Measurements from ENCODE around the gene TET3.

The TET3 gene

GRCh38 chr2:73965053-73965452 is 19.7 kb upstream of the TET3 start:
- DNase-seq: no peak

DNA sequence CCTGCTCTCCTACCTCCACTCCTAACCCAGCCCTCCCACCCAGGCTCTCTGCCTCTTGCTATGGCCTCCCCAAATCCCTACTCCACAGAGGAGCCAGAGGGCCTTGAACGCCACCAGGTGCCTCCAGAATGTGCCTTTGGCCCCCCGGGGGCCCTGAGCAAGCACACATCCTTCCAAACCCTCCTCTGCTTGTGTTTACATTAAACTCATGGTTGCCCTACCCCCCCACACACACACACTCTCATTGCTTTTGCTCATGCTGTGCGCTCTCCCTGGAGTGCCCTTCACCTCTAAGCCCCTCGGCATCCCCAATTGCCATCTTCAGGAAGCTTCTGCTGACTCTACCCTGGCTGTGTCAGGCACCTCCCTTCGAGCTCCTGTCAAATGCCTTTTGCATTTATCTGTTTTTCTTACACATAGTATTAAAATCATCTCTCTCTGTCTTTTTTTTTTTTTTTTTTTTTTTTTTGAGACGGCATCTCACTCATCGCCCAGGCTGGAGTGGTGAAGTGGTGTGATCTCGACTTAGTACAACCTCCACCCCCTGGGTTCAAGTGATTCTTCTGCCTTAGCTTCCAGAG is 16.3 kb upstream of the TET3 start:
- DNase-seq: peak; percentile 3 to 78 (median 52)

GRCh38 chr2:73969356-73969755 is 15.4 kb upstream of the TET3 start:
- DNase-seq: no peak

DNA sequence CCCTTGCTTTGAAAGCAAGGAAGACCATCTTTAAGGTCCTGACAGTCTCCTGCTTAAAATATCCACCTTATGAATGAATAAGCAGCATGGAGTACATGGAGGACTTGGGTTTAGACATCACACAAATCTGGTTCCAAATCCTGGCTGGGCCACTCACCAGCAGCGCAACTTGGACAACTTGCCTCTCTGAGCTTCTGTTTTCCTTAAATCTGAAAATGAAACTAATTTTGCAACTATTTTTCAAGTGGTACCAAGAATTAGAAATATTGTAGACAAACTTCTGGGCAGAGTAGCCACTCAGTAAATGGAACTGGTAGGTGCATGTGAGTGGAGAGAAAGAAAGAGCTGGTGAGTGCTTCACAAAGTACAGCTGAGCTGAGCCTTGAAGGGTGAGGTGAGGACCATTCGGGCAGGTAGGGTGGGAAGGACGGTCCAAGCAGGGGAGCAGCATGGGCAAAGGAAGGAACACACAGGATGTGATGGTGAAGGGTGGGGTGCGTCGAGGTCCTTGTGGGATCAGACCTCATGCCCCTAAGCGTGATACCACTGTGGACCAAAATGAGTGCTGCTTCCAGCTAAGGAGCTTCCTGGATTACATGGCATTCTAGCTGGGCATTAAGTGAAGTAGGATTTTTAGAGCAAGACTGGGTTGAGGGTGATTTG is 14.4 kb upstream of the TET3 start:
- no peak for DNase-seq

DNA sequence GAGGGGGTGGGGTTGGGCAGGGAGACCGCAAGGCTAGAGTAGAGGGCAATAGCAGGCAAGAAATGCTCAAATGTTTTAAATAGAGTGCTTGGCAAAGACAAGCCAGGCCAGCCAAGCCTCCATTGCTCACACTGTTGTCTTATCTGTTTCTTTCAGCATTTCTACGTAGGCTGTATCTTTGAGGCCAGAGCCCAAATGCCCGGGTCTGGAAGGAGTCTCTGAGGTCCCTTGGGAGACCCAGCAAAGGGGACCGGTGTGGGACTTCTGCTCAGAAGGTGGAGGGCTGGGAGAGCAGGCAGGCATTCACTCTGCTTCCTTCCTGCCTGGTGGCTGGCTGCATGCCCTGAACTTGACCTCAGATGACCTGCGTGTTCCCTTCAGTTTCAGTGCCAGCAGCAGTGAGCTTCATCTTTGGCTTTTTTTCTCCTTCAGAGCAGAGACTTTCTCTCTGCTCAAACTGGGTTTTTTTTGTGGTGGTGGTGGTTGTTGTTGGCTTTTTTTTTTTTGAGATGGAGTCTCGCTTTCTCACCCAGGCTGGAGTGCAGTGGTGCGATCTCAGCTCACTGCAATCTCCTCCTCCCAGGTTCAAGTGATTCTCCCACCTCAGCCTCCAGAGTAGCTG is 13.7 kb upstream of the TET3 start:
- peak in 1 of 3 experiments; percentile 30 for DNase-seq

DNA sequence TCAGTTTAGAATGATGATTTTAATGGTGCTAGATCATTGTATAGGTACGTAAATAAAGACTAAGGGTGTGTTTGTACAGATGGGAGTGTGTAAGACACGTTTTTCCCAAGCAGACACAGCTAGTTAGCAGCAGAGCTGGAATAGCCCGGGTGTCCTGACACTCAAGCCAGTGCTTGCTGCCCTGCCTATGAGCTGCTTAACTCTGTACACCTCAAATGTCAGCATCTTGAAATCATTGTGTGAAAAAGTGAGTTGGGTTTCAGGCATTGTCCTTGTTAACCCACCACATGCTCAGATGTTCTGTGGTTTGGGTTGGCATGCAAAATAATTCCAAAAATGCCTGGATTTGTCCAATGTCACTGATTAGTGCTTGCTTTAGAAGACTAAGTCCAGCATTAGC is 13.0 kb upstream of the TET3 start:
- DNase-seq: no peak

DNA sequence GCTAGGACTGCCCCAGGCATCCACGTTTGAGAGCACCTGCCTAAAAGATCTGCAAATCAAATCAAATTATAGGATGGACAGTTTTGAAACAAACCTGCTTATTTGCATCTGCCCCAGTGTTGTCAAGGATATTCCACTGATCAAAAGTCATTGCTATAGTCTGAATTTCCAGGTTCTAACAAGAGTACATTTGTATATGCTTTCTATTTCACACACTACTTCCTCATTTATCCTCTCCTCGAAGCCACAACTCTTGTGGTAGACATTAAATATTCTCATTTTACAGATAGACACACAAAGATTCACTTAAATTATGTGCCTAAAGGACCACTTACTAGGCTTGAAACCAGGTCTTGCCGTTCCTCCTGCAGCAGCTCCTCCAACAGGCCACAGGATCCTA is 11.9 kb upstream of the TET3 start:
- DNase-seq: peak in 2 of 3 experiments; percentile 16 to 42

- no peak for DNase-seq
Observed at GRCh38 chr2:73975731-73976130, 9.0 kb upstream of the TET3 start.

GRCh38 chr2:73976803-73977202 is 7.9 kb upstream of the TET3 start:
- no peak for DNase-seq

GRCh38 chr2:73977466-73977865 is 7.2 kb upstream of the TET3 start:
- no peak for DNase-seq

DNA sequence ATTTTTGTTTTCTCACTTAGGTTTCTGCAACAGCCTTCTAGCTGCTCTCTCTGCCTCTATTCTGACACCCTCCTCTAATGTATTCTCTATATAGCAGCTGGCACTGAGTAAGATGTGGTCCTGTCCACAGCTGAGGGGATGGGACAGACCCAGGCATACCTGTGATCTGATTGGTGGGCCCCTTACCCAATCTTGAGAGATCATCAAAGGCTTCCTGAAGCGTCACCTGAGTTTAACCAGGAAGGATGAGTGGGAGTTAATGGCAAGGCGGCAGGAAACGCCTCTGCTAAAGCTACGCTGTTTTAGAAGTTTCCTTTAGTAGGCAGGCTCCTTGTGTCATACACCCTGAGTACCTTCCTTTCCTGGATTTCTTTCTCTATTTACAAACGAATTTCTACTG is 5.7 kb upstream of the TET3 start:
- no peak for DNase-seq

DNA sequence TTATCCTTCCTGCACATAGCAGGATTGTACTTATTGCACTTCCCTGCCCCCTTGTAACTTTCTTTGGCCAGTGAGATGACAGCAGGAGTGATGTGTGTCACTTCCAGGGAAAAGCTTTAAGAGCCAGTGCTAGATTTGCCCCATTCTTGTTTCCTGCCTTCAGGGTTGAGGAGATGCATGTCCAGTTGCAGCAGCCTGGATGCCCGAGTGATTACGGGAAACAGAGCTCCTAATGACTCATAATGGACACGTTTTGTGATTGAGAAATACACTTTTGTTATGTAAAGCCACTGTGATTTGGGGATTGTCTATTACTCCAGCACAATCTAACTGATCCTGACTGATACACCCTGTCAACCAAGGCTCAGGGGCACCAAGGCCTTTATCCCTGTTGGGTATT is 5.0 kb upstream of the TET3 start:
- no peak for DNase-seq

GRCh38 chr2:73980566-73980965 is 4.1 kb upstream of the TET3 start:
- peak in 1 of 3 experiments; percentile 48 for DNase-seq

DNA sequence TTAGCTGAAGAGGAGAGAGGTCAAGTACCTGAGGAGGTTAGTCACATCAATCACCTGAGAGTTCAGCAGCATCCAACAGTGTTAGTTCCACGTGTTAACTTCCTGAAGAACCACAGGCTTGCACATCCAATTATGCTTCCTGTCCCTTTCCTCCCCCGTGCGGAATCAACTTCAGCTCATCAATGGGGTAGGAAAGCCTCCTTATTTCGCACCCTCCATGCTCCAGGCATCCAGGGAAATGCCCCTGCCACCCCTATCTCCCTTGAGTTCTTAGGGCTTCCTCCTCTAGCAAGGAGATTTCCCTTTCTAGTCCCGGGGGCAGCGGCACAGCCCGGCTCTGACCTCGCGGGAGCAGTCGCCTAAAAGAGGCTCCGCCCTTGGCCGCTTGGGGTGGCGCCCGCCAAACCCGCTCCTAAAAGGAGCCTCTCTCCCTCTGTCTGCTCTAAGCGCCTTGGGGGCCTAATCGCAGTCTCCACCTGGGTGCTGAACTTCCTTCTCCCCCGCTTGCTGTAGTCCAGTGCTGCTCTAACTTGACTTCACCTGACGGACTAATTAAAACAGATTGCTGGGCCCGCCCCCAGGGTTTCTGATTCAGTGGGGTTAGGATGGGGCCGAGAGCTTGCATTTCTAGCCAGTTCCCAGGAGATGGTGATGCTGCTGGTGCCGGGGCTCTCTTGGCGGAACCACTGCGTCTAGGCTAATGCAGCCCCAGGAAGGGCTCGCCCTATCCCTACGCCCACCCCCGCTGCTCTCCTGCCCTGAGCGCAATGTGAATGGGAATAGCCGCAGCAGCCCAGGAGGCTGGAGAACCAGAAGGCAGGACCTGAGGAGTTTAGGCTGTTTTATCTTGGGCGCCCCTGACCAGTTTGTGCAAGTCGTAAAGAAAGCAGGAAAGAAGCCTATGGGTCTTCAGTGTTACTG is 3.4 kb upstream of the TET3 start:
- peak in 2 of 3 experiments; percentile 58 to 85 for DNase-seq

DNA sequence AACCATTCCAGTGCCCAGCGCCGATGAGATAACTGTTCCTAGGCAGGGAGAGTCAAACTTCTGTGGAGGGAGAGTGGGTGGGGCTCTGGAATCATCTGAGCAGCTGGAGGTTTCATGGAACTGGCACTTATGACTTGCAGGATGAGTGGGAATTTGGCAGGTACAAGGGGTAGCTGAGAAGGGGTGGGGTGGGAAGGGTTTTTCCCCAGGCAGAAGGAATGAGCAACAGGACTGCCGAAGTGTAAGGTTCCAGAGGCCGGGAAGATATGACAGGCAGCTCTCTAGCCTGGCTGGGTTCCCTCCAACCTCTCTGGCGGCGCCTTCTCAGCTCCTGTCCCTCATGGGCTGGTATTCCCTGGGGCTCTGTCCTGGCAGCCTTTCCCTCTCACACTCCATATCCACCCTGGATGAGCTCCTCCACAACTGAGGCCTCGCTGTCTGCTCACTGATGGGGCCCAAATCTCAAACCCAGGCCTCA is 2.5 kb upstream of the TET3 start:
- no peak for DNase-seq

DNA sequence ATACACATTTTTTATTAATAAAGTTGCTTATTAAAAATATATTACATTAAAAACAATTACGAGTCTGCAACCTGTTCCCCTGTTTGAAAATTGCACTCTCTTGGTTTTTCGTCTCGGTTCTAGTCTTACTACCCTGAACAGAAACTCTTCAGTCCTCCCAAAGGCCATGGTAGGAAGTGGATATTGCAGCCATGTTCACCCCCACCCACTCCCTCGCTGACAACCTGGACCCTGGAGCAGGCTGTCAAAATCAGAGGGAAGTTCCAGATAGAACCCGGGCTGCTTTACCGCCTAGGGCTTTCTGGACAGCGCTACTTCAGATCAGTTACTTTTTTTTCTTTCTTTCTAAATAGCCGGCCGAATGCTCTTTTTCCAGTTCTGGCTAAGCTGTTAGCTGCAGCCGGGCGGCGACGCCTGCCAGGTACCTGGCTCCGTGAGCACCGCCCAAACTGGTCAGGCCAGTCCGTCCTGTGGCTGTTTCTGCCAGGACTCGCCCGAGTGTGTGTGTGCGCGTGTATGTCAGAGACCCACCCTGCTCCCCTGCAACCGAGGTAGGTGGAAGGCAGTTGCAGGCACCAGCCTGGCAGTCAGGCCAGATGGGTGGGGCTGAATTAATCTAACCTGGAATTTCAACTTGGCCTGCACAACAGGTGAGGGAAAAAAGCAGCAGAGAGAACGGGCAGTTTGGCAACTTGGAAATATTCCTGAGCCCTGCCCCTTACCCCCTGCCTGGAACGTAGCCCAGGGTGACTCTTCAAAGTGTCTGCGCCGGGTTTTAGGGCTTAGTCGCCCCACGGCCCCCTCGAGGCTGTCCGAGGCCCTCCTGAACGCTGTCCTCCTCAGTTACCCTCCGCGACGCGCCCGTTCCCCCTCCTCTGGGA is 1.1 kb upstream of the TET3 start:
- DNase-seq: peak in 2 of 3 experiments; percentile 82 to 89

DNA sequence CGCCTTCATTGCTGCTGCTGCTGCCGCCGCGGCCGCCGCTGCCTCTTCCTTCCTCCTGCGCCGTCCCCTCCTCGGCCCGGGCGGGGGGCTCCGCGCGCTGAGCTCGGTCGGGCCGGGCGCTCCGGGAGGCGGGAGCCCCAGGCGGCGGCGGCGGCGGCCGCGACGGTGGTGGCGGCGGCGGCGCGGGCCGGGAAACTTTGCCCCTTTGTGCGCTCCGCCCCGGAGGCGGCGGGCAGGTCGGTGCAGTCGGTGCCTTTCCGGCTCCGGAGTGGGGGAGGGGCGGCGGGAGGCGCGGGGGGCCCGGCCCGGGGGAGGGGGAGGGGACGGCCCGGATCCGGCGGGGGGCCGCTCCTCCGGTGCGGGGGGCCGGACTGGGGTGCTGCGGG is 205 bp downstream of the TET3 start:
- DNase-seq: peak in 2 of 3 experiments; percentile 73 to 75

DNA sequence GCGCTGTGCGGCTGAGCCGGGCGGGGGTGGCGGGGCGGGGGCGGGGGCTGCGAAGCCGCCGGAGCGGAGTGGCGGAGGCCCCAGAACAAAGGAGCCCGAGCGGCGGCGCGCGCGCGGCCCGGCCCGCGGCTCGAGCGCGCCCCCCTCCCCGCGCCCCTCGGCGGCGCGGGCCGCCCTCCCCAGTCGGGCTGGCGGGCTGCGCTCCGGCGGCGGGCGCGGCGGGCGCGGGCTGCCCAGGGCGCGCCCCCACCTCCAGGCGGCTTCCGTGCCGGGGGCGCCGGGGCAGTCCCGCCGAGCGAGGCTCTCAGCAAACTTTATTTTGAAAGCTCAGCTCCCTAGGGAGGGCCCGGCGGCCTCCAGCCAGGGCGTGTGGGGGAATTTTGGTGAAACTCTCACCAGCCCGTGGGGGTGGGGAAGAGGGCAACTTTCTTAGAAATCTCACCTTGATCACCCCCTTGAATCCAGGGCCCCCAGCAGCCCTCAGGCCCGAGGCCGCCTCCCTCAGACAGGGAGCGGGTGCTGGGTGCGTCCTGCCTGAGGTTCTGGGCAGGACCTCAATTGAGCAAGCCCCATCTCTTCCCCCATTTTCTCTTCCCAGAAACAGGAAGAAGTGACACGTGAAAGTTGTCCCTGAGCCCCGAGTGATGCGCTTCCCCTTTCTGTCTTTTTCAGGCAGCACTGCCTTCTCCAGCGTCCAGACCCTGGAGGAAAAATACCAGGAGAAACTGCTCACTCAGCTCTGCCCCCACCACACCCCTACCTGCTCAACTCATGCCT is 786 bp downstream of the TET3 start:
- peak; percentile 3 to 72 (median 62) for DNase-seq

DNA sequence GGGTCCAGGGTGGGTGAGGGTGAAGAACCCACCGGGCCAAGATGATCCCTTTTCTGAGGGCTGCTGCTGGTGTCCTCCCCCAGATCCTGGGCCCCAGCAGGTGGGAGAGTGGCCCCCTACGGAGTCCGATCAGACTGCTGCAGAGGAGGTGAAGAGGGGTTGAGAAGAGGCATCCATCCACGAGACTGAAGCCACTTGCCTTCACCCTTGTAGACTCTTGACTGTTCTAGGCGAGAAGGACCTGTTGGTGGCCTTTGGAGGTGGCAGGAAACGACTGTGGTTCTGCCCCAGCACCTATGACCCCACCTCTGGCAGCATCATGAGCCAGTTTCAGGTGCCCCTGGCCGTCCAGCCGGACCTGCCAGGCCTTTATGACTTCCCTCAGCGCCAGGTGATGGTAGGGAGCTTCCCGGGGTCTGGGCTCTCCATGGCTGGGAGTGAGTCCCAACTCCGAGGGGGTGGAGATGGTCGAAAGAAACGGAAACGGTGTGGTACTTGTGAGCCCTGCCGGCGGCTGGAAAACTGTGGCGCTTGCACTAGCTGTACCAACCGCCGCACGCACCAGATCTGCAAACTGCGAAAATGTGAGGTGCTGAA is 1.5 kb downstream of the TET3 start:
- no peak for DNase-seq

- no peak for DNase-seq
Observed at GRCh38 chr2:73987109-73987947, 2.6 kb downstream of the TET3 start.

Measured in NCI-H1417 (cell line).